Bladder microvascular endothelial cell (primary cell): ENCODE results near the gene KLHDC7A. TPM values are rescaled to one million over a fixed set of nuclear protein-coding genes. Genes with fewer than 3 reads are reported as not detected.

ENCODE experiments used
- total RNA-seq: library from RNA; depleted of rRNA; stranded (reverse); fragments of >200 nt; gene quantifications from 2 replicates; pipeline ENCODE4 v1.2.3, GENCODE V29; 2014

Gene KLHDC7A
- total RNA-seq = not detected in 2 replicates

GRCh38 chr1:18480315-18481189 is at the start of gene KLHDC7A:
TSS of gene KLHDC7A (plus strand) at chr1:18480930. CDS start at chr1:18480982, 52 bp downstream.

Other genes starting within 250 kb of the KLHDC7A start
- gene PAX7, start 149.9 kb downstream of the KLHDC7A start, total RNA-seq = not detected in 2 replicates